ENCODE results near the gene OR51E2.

GRCh38 chr11:4642043-4642442 lies 55.6 kb downstream of the OR51E2 start:
- TF ChIP-seq POLR2AphosphoS5 (IDR thresholded peaks at IDR 0.05; ENCODE audit: low read depth) (no peak), CTCF (conservative IDR thresholded peaks at IDR 0.05; ENCODE audit: low read depth in 2 of 2) (no peak), EZH2phosphoT487 (IDR thresholded peaks at IDR 0.05; ENCODE audit: unreplicated experiment) (no peak)

Measured in GM23338 (cell line).